Choroid plexus epithelial cell (primary cell): ENCODE measurements around the gene FGF5.
"Not testable (repeated sequence)": the region's sequence is repeated elsewhere in the genome, so short reads cannot be mapped to it uniquely, and the experiment has no call there.

ENCODE experiments used
- DNase-seq: peaks from one replicate; pipeline ENCODE4 v3.0.0-alpha.2; 2010; ENCODE audit warnings: low read depth
- H3K4me3 ChIP-seq: 2 replicates; pipeline ENCODE4 v1.5.1; 2011; ENCODE audit warnings: low read depth, mild to moderate bottlenecking, control low read depth, low read length, moderate library complexity
- CTCF ChIP-seq: conservative IDR thresholded peaks from 2 replicates; pipeline ENCODE4 v1.5.1; 2011; ENCODE audit warnings: low read depth, mild to moderate bottlenecking, control low read depth, inconsistent platforms, low read length, moderate library complexity

The FGF5 gene

GRCh38 chr4:80313627-80314026 lies 47.2 kb downstream of the FGF5 start:
- DNase-seq, result no peak
- no peak overlapping the region for H3K4me3 ChIP-seq
- TF ChIP-seq CTCF, result no peak

DNA sequence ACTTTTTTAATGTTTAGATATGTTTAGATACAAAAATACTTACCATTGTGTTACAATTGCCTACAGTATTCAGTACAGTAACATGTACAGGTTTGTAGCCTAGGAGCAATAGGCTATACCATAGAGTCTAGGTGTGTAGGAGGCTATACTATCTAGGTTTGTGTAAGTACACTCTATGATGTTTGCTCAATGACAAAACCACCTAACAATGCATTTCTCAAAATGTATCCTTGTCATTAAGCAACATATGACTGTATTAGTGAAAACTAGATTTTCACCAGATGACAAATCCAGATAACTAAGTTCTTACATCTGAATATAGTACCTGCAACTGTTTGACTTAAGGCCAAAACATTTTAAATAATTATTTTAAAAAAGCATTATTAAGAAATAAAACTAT lies 49.4 kb downstream of the FGF5 start:
- DNase-seq, result not testable (repeated sequence)

GRCh38 chr4:80321341-80321740 lies 54.9 kb downstream of the FGF5 start:
- no peak overlapping the region for H3K4me3 ChIP-seq
- no peak for DNase-seq
- TF ChIP-seq CTCF, result no peak

More for the DNA sequence above, 49.4 kb downstream of the FGF5 start:
- not testable (repeated sequence) for H3K4me3 ChIP-seq

DNA sequence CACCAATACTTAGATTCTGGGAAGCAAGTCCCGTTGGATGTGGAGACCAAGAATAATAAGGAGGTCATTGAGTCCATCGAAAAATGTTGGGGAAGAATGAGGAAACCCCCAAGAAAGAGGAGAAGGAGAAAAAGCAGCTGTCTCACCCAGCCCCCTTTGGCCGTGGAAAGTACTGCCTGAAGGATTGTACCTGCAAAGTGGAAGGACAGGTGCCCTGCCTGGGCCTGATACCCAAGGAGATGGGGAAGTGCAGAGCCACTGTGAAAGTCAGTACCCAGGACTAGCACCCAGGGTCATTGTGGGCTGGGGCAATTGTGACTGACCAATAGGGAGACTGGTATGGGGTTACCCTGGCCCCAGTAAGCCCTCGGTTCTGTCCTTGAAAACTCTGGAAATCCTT lies 55.3 kb downstream of the FGF5 start:
- DNase-seq, result no peak
- no peak for TF ChIP-seq CTCF
- H3K4me3 ChIP-seq, result no peak overlapping the region

DNA sequence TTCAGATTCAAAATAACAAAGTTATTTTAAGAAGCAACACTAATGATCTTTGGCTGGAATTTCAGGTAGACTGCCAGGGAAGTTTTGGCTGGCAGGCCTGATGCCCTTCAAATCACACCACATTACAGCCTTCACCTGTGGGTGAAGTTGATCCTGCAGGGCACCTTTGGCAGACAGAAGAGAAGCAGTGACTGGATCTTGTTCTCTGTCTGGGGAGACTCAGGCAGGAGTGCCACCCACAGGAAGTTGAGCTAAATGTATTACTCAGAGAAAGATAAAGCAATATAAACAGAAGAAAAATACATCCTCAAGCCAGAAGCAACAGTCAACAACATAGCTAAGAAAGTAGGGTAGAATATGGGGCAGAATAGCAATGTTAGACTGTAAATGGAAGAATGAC lies 56.3 kb downstream of the FGF5 start:
- TF ChIP-seq CTCF, result peak; percentile 59
- DNase-seq, result peak; percentile 66
- no peak overlapping the region for H3K4me3 ChIP-seq

DNA sequence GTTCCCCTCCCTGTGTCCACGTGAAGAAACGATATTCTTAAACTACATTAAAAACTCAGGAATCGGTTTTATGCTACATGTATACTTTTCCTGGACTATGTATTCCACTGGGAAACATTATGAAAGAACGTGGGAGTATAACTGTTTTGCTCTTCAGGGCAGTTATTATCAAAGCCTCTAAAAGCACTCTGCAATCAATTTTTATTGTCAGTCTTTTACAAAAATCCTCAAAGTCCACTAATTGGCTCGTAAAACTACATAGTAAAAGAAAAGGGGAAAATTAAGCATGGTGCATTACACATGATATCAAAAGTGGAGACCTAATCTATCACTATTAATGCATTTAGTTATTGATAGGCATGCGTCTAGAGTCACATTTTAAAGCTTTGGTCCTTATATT lies 57.7 kb downstream of the FGF5 start:
- DNase-seq, result no peak
- no peak for TF ChIP-seq CTCF
- H3K4me3 ChIP-seq, result no peak overlapping the region

DNA sequence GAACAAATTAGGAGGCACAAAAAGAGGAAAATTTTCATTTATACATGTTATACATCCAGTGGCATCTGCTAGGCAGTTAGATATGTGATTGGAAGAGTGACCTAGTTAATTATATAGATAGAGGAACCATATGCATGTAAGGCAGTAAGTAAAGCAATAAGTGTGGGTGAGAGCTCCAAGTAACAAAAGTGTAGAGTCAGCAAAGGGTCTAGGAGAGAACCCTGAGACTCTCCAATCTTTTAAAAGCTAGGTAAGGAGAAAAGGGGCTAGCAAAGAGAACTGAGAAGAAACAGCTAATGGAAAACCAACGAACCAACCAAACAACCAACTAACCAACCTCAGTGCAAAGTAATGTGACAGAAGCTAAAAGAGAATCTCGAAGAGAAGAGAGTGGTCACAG lies 65.2 kb downstream of the FGF5 start:
- no peak for DNase-seq
- no peak for TF ChIP-seq CTCF
- no peak overlapping the region for H3K4me3 ChIP-seq

DNA sequence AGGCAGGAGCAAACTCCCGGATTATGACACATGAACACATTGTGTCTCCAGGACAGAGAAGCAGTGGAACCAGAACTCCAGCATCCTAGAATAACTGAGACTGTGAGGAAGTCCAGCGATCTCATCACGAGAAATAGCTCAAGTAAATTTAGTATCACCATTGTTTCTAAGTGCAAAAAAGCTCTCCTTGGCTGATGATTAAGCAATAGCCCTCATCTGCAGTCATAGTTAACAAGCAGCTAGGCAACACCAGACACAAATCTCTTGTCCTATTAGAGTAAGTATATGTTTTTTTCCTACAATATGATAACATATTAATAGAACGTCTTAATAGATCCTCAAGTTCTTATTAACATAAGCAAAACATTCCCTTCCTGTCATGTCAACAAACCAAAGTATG lies 66.7 kb downstream of the FGF5 start:
- TF ChIP-seq CTCF, result no peak
- no peak overlapping the region for H3K4me3 ChIP-seq
- peak; percentile 6 for DNase-seq
